Measurements from ENCODE around the gene RBKS. TPM values are rescaled to one million over a fixed set of nuclear protein-coding genes. Genes with fewer than 3 reads are reported as not detected.
"Not testable (repeated sequence)": the region's sequence is repeated elsewhere in the genome, so short reads cannot be mapped to it uniquely, and the experiment has no call there.

The RBKS gene
- total RNA-seq, 4 donors from 2014 or later = 6.9 to 10.6 (median 8.1) TPM

GRCh38 chr2:27766287-27766661, 123.9 kb downstream of the RBKS start:
- Histone ChIP-seq H3K9me3 (no peaks in the 10 kb centered on the region), H3K27me3 (no peaks in the 10 kb centered on the region), H3K4me1 (peaks cover 0 to 13% of the 10 kb centered on the region in 2 donors), H3K27ac (no peak overlapping the region), H3K36me3 (no peaks in the 10 kb centered on the region), H3K4me3 (replicated peaks in 1 of 3) (no peak overlapping the region)
- TF ChIP-seq POLR2A (IDR thresholded peaks at IDR 0.05) = no peak
- no peak for TF ChIP-seq CTCF (IDR thresholded peaks at IDR 0.05)
- DNase-seq = no peak
- intact Hi-C loops (cut with DNase I) = loop anchor here (10.0 kb wide), 1 partner anchor 629 kb away; the partner anchor contains the start of gene FOSL2
- 83 to 90% methylated on average over 2 of the region's 2 CpGs for WGBS, 2 donors

DNA sequence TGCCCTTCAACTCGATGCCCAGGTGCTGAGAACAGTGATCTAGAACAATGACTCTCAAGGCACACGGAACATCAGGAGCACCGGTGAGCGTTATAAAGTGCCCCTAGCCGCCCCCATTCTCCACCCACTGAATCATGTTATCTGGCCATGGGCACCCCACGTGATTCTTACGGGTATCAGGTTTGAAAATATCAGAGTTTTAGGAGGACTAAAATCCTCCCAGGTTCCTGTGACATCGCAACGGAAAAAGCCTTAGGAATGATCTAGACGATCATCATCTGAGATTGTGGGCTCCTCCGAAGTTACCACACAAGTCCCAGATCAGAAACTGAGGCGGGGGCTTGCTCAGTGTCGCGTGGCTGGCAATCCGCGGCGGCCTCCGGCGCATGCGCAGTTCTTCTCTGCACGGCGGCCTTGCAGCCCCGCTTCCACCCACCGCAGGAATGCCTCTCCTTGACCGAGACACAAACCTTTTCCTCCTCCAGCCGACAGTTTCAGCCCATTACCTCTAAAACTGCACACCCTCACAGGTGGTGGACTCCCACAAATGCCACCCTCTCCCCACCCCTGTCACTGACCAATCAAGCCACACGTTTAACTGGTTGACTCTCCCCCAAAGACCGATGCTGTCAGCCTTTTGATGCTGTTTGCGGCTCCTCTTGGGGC, 124.4 kb downstream of the RBKS start:
- H3K27ac ChIP-seq = no peak overlapping the region
- WGBS, 2 donors = 12 to 13% methylated on average over 28 to 29 of the region's 29 CpGs
- no peak overlapping the region for H3K4me3 ChIP-seq (replicated peaks in 1 of 3)
- no peaks in the 10 kb centered on the region for H3K27me3 ChIP-seq
- no peaks in the 10 kb centered on the region for H3K9me3 ChIP-seq
- TF ChIP-seq POLR2A (IDR thresholded peaks at IDR 0.05) (peak in 1 of 2 donors; percentile 6), CTCF (IDR thresholded peaks at IDR 0.05) (no peak)
- H3K4me1 ChIP-seq = peaks cover 0 to 10% of the 10 kb centered on the region in 2 donors
- no peaks in the 10 kb centered on the region for H3K36me3 ChIP-seq
- intact Hi-C loops (cut with DNase I) = loop anchor here (10.0 kb wide), 1 partner anchor 629 kb away; the partner anchor contains the start of gene FOSL2
- peak; percentile 75 to 77 for DNase-seq

GRCh38 chr2:27764526-27764925, 125.7 kb downstream of the RBKS start:
- DNase-seq; H3K4me3 ChIP-seq (replicated peaks in 1 of 3); H3K4me1 ChIP-seq; H3K27ac ChIP-seq; H3K9me3 ChIP-seq; H3K36me3 ChIP-seq; H3K27me3 ChIP-seq: not testable (repeated sequence)
- intact Hi-C loops (cut with DNase I) = loop anchor here (10.0 kb wide), 1 partner anchor 630 kb away; the partner anchor contains the start of gene FOSL2
- 88 to 93% methylated on average over 3 of the region's 3 CpGs for WGBS, 2 donors

DNA sequence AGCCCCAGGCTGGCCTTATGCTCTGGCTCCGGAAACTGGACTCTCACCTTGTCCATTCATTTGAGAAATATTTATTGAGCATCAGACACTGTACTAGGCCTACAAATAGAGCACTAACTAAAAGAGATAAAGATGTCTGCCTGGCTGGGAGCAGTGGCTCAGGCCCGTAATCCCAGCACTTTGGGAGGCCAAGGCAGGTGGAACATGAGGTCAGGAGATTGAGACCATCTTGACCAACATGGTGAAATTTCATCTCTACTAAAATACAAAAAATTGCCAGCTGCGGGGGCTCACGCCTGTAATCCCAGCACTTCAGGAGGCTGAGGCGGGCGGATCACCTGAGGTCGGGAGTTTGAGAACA, 126.3 kb downstream of the RBKS start:
- Histone ChIP-seq H3K9me3 (no peaks in the 10 kb centered on the region), H3K27me3 (no peaks in the 10 kb centered on the region), H3K27ac (no peak overlapping the region), H3K4me3 (replicated peaks in 1 of 3) (no peak overlapping the region), H3K4me1 (peaks cover 0 to 10% of the 10 kb centered on the region in 2 donors), H3K36me3 (no peaks in the 10 kb centered on the region)
- DNase-seq = no peak
- 92 to 98% methylated on average over 6 to 7 of the region's 7 CpGs for WGBS, 2 donors
- intact Hi-C loops (cut with DNase I) = loop anchor here (10.0 kb wide), 1 partner anchor 631 kb away; the partner anchor contains the start of gene FOSL2
- no peak for TF ChIP-seq CTCF (IDR thresholded peaks at IDR 0.05)
- no peak for TF ChIP-seq POLR2A (IDR thresholded peaks at IDR 0.05)

DNA sequence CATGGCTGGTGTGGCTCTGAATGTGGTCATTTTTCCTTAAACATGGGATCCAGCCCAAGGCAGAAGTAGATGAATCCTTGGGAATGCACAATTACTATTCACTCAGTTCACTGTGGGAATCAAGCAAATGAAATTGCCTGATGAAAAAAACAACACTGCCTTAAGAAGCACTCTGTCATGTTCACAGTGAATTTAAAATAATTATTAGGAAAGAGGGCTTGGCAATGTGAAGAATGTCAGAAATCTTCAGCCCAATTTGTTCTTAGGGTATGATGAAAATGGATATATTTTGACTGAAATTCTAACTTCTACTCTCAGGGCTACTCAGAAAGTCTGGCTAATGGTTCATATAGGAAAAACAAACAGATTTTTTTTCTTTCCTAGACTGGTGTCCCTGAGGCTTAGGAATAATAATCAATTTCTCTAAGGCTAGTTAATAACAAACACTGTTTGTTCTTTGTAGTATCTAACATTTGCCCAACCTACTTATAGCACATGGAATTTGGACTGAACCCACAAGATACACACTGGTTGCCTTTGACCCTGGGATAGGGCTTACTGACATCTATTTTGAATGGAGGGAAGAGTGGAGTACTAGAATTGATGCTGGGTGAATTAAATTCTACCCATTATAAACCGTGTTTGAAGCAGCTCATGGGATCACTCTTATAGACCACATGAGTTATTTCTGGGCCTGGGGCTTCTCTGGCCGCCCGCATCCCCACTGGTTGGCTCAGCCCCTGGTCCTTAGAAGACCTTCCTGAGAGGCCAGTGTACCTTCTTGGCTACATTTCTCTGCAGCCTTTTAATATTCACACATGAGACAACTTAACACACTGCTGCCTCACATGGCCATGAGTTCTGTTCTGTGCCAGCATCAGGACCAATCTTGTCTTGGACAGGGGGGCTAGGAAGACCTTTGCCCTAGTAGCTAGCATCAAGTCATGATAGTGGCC, 127.0 kb downstream of the RBKS start:
- Histone ChIP-seq H3K4me1 (peaks cover 0 to 10% of the 10 kb centered on the region in 2 donors), H3K9me3 (no peaks in the 10 kb centered on the region), H3K27ac (no peak overlapping the region), H3K36me3 (no peaks in the 10 kb centered on the region), H3K27me3 (no peaks in the 10 kb centered on the region), H3K4me3 (replicated peaks in 1 of 3) (no peak overlapping the region)
- no peak for DNase-seq
- intact Hi-C loops (cut with DNase I) = loop anchor here (10.0 kb wide), 1 partner anchor 632 kb away; the partner anchor contains the start of gene FOSL2
- whole genome bisulfite sequencing, 2 donors = 86 to 88% methylated on average over 3 of the region's 3 CpGs
- TF ChIP-seq POLR2A (IDR thresholded peaks at IDR 0.05) (no peak), CTCF (IDR thresholded peaks at IDR 0.05) (no peak)

Measured in thyroid gland (tissue), 4 donors.